ENCODE data around the gene SYNPO.

Gene SYNPO

DNA sequence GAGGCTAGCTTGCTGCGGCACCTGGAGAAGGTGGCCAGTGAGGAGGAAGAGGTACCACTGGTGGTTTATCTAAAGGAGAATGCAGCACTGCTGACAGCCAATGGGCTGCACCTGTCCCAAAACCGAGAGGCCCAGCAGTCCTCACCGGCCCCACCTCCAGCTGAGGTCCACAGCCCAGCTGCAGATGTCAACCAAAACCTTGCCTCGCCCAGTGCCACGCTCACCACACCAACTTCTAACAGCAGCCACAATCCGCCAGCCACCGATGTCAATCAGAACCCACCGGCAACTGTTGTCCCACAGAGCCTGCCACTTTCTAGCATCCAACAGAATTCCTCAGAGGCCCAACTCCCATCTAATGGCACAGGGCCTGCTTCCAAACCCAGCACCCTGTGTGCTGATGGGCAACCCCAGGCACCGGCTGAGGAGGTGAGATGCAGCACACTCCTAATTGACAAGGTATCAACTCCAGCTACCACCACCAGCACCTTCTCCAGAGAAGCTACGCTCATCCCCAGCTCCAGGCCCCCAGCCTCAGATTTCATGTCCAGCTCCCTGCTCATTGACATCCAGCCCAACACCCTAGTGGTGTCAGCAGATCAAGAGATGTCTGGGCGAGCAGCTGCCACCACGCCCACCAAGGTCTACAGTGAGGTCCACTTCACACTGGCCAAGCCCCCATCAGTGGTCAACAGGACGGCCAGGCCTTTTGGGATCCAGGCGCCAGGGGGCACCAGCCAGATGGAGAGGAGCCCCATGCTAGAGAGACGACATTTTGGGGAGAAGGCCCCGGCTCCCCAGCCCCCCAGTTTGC, 8.0 kb downstream of the SYNPO start:
- H3K27me3 ChIP-seq (ENCODE audit: control insufficient read depth in 1 of 2, insufficient read depth in 2 of 2, low read length in 2 of 2): no peaks in the 10 kb centered on the region
- no peak overlapping the region for H3K27ac ChIP-seq (ENCODE audit: low read depth, low read length)
- H3K9me3 ChIP-seq (ENCODE audit: low read length): no peaks in the 10 kb centered on the region
- H3K4me1 ChIP-seq (ENCODE audit: insufficient read depth, low read length): peaks cover 33% of the 10 kb centered on the region
- no peak overlapping the region for H3K4me3 ChIP-seq (ENCODE audit: low read depth in 1 of 2, low read length in 2 of 2)
- peaks cover 13% of the 10 kb centered on the region for H3K36me3 ChIP-seq (ENCODE audit: insufficient read depth, low read length)
- no peak overlapping the region for H3K9ac ChIP-seq (ENCODE audit: low read length)

GRCh38 chr5:150649108-150650020, 8.9 kb downstream of the SYNPO start:
- Histone ChIP-seq H3K4me3 (ENCODE audit: low read depth in 1 of 2, low read length in 2 of 2) (no peak overlapping the region), H3K36me3 (ENCODE audit: insufficient read depth, low read length) (peaks cover 13% of the 10 kb centered on the region), H3K4me1 (ENCODE audit: insufficient read depth, low read length) (peaks cover 39% of the 10 kb centered on the region), H3K9ac (ENCODE audit: low read length) (no peak overlapping the region), H3K27ac (ENCODE audit: low read depth, low read length) (no peak overlapping the region), H3K9me3 (ENCODE audit: low read length) (no peaks in the 10 kb centered on the region), H3K27me3 (ENCODE audit: control insufficient read depth in 1 of 2, insufficient read depth in 2 of 2, low read length in 2 of 2) (no peaks in the 10 kb centered on the region)

- H3K36me3 ChIP-seq (ENCODE audit: insufficient read depth, low read length): peaks cover 13% of the 10 kb centered on the region
- peaks cover 29% of the 10 kb centered on the region for H3K4me1 ChIP-seq (ENCODE audit: insufficient read depth, low read length)
- H3K27me3 ChIP-seq (ENCODE audit: control insufficient read depth in 1 of 2, insufficient read depth in 2 of 2, low read length in 2 of 2): no peaks in the 10 kb centered on the region
- H3K9ac ChIP-seq (ENCODE audit: low read length): no peak overlapping the region
- no peak overlapping the region for H3K27ac ChIP-seq (ENCODE audit: low read depth, low read length)
- H3K9me3 ChIP-seq (ENCODE audit: low read length): no peaks in the 10 kb centered on the region
- no peak overlapping the region for H3K4me3 ChIP-seq (ENCODE audit: low read depth in 1 of 2, low read length in 2 of 2)
Observed at GRCh38 chr5:150650021-150651006, 9.9 kb downstream of the SYNPO start.

- H3K4me1 ChIP-seq (ENCODE audit: insufficient read depth, low read length): peaks cover 29% of the 10 kb centered on the region
- H3K9ac ChIP-seq (ENCODE audit: low read length): no peak overlapping the region
- no peak overlapping the region for H3K4me3 ChIP-seq (ENCODE audit: low read depth in 1 of 2, low read length in 2 of 2)
- no peaks in the 10 kb centered on the region for H3K9me3 ChIP-seq (ENCODE audit: low read length)
- H3K27ac ChIP-seq (ENCODE audit: low read depth, low read length): no peak overlapping the region
- no peaks in the 10 kb centered on the region for H3K27me3 ChIP-seq (ENCODE audit: control insufficient read depth in 1 of 2, insufficient read depth in 2 of 2, low read length in 2 of 2)
- H3K36me3 ChIP-seq (ENCODE audit: insufficient read depth, low read length): peaks cover 13% of the 10 kb centered on the region
Observed at GRCh38 chr5:150651382-150651781, 10.9 kb downstream of the SYNPO start.

- no peaks in the 10 kb centered on the region for H3K9me3 ChIP-seq (ENCODE audit: low read length)
- no peak overlapping the region for H3K9ac ChIP-seq (ENCODE audit: low read length)
- H3K36me3 ChIP-seq (ENCODE audit: insufficient read depth, low read length): peaks cover 13% of the 10 kb centered on the region
- no peaks in the 10 kb centered on the region for H3K27me3 ChIP-seq (ENCODE audit: control insufficient read depth in 1 of 2, insufficient read depth in 2 of 2, low read length in 2 of 2)
- no peak overlapping the region for H3K4me3 ChIP-seq (ENCODE audit: low read depth in 1 of 2, low read length in 2 of 2)
- peaks cover 32% of the 10 kb centered on the region for H3K4me1 ChIP-seq (ENCODE audit: insufficient read depth, low read length)
- H3K27ac ChIP-seq (ENCODE audit: low read depth, low read length): no peak overlapping the region
Observed at GRCh38 chr5:150651924-150652671, 11.6 kb downstream of the SYNPO start.

- Histone ChIP-seq H3K36me3 (ENCODE audit: insufficient read depth, low read length) (peaks cover 13% of the 10 kb centered on the region), H3K4me3 (ENCODE audit: low read depth in 1 of 2, low read length in 2 of 2) (no peak overlapping the region), H3K9me3 (ENCODE audit: low read length) (no peaks in the 10 kb centered on the region), H3K4me1 (ENCODE audit: insufficient read depth, low read length) (peaks cover 31% of the 10 kb centered on the region), H3K9ac (ENCODE audit: low read length) (no peak overlapping the region), H3K27me3 (ENCODE audit: control insufficient read depth in 1 of 2, insufficient read depth in 2 of 2, low read length in 2 of 2) (no peaks in the 10 kb centered on the region), H3K27ac (ENCODE audit: low read depth, low read length) (no peak overlapping the region)
Observed at GRCh38 chr5:150653145-150653761, 12.8 kb downstream of the SYNPO start.

GRCh38 chr5:150653762-150654556, 13.5 kb downstream of the SYNPO start:
- Histone ChIP-seq H3K4me3 (ENCODE audit: low read depth in 1 of 2, low read length in 2 of 2) (no peak overlapping the region), H3K27ac (ENCODE audit: low read depth, low read length) (no peak overlapping the region), H3K36me3 (ENCODE audit: insufficient read depth, low read length) (peaks cover 7% of the 10 kb centered on the region), H3K27me3 (ENCODE audit: control insufficient read depth in 1 of 2, insufficient read depth in 2 of 2, low read length in 2 of 2) (no peaks in the 10 kb centered on the region), H3K9me3 (ENCODE audit: low read length) (no peaks in the 10 kb centered on the region), H3K9ac (ENCODE audit: low read length) (no peak overlapping the region), H3K4me1 (ENCODE audit: insufficient read depth, low read length) (peaks cover 31% of the 10 kb centered on the region)

GRCh38 chr5:150655221-150655620, 14.8 kb downstream of the SYNPO start:
- H3K9ac ChIP-seq (ENCODE audit: low read length): no peak overlapping the region
- H3K27ac ChIP-seq (ENCODE audit: low read depth, low read length): no peak overlapping the region
- no peaks in the 10 kb centered on the region for H3K27me3 ChIP-seq (ENCODE audit: control insufficient read depth in 1 of 2, insufficient read depth in 2 of 2, low read length in 2 of 2)
- no peak overlapping the region for H3K4me3 ChIP-seq (ENCODE audit: low read depth in 1 of 2, low read length in 2 of 2)
- H3K36me3 ChIP-seq (ENCODE audit: insufficient read depth, low read length): peaks cover 5% of the 10 kb centered on the region
- no peaks in the 10 kb centered on the region for H3K9me3 ChIP-seq (ENCODE audit: low read length)
- peaks cover 31% of the 10 kb centered on the region for H3K4me1 ChIP-seq (ENCODE audit: insufficient read depth, low read length)

- Histone ChIP-seq H3K4me1 (ENCODE audit: insufficient read depth, low read length) (peaks cover 31% of the 10 kb centered on the region), H3K4me3 (ENCODE audit: low read depth in 1 of 2, low read length in 2 of 2) (peak overlapping the region; percentile 60 to 71), H3K27me3 (ENCODE audit: control insufficient read depth in 1 of 2, insufficient read depth in 2 of 2, low read length in 2 of 2) (no peaks in the 10 kb centered on the region), H3K9me3 (ENCODE audit: low read length) (no peaks in the 10 kb centered on the region), H3K27ac (ENCODE audit: low read depth, low read length) (peak overlapping the region; percentile 34), H3K36me3 (ENCODE audit: insufficient read depth, low read length) (no peaks in the 10 kb centered on the region), H3K9ac (ENCODE audit: low read length) (no peak overlapping the region)
Observed at GRCh38 chr5:150656191-150657132, 16.0 kb downstream of the SYNPO start.

Data from muscle layer of colon (tissue), 2 donors.